HG03558 (cell line): Measurements from ENCODE around the gene ATP5F1E.
"Not testable (repeated sequence)": the region's sequence is repeated elsewhere in the genome, so short reads cannot be mapped to it uniquely, and the experiment has no call there.

Experiments used
- ATAC-seq: cut with Tn5 transposase; IDR thresholded peaks from one replicate; pipeline ENCODE4 v1.9.1; 2021; ENCODE audit warnings: moderate number of reproducible peaks; ENCODE audit not compliant: unreplicated experiment; ENCODE audit errors: extremely low read depth

ATP5F1E gene

GRCh38 chr20:59023616-59024015 lies 8.5 kb downstream of the ATP5F1E start:
- ATAC-seq: no peak

- ATAC-seq: no peak
Observed at GRCh38 chr20:59022754-59023153, 9.4 kb downstream of the ATP5F1E start.

GRCh38 chr20:59020938-59021551 lies 11.1 kb downstream of the ATP5F1E start:
- no peak for ATAC-seq

- no peak for ATAC-seq
Observed at GRCh38 chr20:59019217-59019616, 12.9 kb downstream of the ATP5F1E start, which contains the start of gene TUBB1. Gene TUBB1, plus strand, starts transcription at chr20:59019429. Its CDS starts 94 bp downstream, at chr20:59019523.

- no peak for ATAC-seq
Observed at GRCh38 chr20:59018817-59019216, 13.3 kb downstream of the ATP5F1E start.

GRCh38 chr20:59017493-59018231 lies 14.5 kb downstream of the ATP5F1E start:
- ATAC-seq: no peak

- no peak for ATAC-seq
Observed at GRCh38 chr20:59016795-59017492, 15.2 kb downstream of the ATP5F1E start.

GRCh38 chr20:59015812-59016711 lies 16.1 kb downstream of the ATP5F1E start:
- no peak for ATAC-seq

- no peak for ATAC-seq
Observed at GRCh38 chr20:59015411-59015810, 16.7 kb downstream of the ATP5F1E start.

GRCh38 chr20:59014680-59015389 lies 17.3 kb downstream of the ATP5F1E start:
- ATAC-seq: no peak

GRCh38 chr20:59013959-59014608 lies 18.1 kb downstream of the ATP5F1E start:
- no peak for ATAC-seq

- ATAC-seq: no peak
Observed at GRCh38 chr20:59013031-59013951, 18.8 kb downstream of the ATP5F1E start.

GRCh38 chr20:59011874-59012157 lies 20.3 kb downstream of the ATP5F1E start:
- ATAC-seq: not testable (repeated sequence)

GRCh38 chr20:59010995-59011873 lies 20.9 kb downstream of the ATP5F1E start:
- no peak for ATAC-seq

GRCh38 chr20:59010321-59010994 lies 21.7 kb downstream of the ATP5F1E start:
- no peak for ATAC-seq

GRCh38 chr20:59008715-59009336 lies 23.3 kb downstream of the ATP5F1E start:
- ATAC-seq: no peak
